Caki2 (cell line): ENCODE results near the gene CYP4F12. TPM values are rescaled to one million over a fixed set of nuclear protein-coding genes. Genes with fewer than 3 reads are reported as not detected.

ENCODE experiments used
- DNase-seq: peaks from one replicate; pipeline ENCODE4 v3.0.0-alpha.2; 2015; ENCODE audit warnings: low read depth
- in situ Hi-C: cut with HindIII; loops from 2 replicates; pipeline ENCODE4 v1.10.0; 2016; ENCODE audit warnings: low sequenced_read_pairs, low pct_unique_long_range_greater_than_20kb, mixed read lengths
- total RNA-seq: library from RNA; depleted of rRNA; stranded (reverse); fragments of >200 nt; shearing (Covaris generic); gene quantifications from 2 replicates; pipeline ENCODE4 v1.2.3, GENCODE V29; 2014; ENCODE audit warnings: low replicate concordance; rRNA removed

Gene CYP4F12
- 2.6 and 5.2 TPM in 2 replicates for total RNA-seq

DNA sequence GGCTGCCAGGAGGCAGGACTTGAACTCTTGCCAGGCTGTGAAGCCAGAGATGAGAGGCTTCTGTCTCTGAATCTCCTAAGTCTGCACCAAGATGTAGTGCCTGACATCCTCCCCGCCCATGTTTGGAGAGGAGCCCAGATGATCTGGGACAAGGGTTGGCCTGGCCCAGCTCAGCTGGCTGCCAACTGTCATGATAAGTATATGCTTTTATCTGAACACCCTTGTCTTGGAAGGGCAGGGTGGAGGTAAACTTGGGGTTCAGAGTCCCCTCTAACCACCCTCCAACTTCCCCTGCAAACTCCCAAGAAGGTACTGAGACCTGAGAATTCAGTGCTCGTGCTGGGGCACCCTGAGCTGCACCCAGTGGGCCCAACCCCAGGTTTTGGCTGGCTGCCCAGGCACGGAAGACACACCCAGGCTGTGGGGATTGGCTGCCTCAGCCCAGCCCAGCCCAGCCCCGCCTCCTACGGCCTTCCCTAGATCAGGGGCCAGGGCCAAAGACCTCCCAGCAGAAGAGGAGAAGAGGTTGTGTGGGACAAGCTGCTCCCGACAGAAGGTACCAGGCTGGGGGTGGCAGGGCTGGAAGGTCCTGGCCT, at the start of gene CYP4F12:
CYP4F12 (plus strand) TSS at position 508 of the 596 bp plus-strand sequence. CDS start 443 bp downstream, outside the sequence.
- peak; percentile 83 for DNase-seq
- in situ Hi-C loops: no loop called here

DNA sequence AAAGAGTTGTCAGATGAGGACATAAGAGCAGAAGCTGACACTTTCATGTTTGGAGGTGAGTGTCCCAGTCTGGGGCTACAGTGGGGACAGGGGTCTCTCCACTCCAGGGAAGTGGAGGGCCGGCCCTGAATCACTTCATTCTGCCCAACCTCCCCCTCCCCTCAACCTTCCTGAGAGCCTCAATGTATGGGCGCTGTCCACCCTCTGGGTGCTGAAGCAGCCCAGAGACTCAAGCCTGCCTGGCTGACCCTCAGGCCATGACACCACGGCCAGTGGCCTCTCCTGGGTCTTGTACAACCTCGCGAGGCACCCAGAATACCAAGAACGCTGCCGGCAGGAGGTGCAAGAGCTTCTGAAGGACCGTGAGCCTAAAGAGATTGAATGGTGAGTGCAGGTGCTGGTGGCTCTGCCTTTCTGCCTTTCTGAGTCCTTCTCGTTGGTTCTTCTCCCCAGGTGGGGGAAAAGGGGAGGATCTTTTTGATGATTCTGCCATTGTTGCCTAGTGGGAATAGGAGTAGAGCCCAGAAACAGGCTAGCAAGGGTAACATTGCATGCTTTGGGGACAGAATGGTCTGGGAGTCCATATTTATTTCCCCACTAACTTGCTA, 49.1 kb upstream of the CYP4F12 start:
- peak; percentile 53 for DNase-seq
- in situ Hi-C loops: no loop called here

DNA sequence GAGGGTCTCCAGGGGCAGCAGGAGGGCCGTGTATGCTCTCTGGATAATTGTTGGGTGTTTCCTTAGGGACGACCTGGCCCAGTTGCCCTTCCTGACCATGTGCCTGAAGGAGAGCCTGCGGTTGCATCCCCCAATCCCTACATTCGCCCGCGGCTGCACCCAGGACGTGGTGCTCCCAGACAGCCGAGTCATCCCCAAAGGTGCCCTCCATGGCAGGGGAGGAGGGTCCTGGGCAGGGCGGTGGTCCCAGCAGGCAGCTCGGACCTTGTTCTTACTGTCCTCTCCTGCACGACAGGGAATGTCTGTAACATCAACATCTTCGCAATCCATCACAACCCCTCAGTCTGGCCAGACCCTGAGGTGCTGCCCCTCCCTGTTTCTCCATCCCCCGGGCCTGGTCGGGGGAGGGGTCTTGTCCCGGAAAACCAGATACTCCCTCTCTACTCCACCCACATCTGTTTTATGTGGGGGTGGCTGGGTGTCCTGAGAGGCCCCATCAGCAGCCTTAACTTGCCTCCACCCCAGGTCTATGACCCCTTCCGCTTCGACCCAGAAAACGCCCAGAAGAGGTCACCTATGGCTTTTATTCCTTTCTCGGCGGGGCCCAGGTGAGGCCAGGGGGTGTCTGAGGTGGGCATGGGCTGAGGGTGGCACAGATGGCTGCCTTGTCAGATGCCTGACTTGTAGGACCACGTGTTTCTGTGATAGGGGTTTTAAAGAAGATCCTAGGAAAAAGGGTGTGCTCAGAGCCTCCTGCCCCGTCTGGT, 44.5 kb upstream of the CYP4F12 start:
- in situ Hi-C loops: no loop called here
- no peak for DNase-seq

DNA sequence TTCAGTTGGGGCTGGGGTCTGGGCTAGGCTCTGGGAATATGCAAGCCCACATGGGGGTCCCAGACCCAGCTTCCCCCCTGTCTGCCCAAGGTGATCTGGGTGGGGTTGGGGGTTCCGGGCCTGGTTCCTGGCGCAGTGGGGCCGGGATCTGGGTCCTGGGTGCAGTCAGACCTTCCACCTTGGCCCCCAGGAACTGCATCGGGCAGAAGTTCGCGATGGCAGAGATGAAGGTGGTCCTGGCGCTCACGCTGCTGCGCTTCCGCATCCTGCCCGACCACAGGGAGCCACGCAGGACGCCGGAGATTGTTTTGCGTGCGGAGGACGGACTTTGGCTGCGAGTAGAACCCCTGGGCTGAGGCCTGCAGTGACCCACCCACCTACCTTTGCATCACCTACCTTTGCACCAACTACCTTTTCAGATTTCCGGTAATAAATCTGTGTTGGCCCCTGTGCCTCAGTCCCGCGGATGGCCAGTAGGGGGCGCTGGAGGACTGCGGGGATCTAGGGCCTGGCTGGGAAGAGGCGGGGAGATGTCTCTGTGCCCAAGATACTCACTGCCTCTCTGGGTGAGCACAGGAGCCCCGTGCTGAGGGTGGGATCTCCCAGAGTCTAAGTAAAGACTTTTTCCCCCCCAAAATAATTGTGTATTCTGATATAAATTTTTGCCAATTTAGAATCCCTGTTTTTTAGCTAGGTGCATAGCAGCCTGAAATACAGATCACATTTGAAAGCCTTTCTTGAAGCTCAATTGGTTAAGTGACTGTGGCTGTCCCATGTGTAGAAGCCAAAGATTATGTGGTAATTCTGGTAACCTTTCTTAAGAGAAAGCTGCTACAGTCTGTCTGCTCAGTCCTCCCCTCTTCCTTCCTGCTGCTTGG, 43.6 kb upstream of the CYP4F12 start:
- in situ Hi-C loops: no loop called here

GRCh38 chr19:15631817-15632216, 41.1 kb upstream of the CYP4F12 start:
- in situ Hi-C loops: no loop called here
- no peak for DNase-seq

More for the DNA sequence above, 43.6 kb upstream of the CYP4F12 start:
- peak; percentile 60 for DNase-seq

- no peak for DNase-seq
- in situ Hi-C loops: no loop called here
Measured at GRCh38 chr19:15633082-15633835, 39.6 kb upstream of the CYP4F12 start.

DNA sequence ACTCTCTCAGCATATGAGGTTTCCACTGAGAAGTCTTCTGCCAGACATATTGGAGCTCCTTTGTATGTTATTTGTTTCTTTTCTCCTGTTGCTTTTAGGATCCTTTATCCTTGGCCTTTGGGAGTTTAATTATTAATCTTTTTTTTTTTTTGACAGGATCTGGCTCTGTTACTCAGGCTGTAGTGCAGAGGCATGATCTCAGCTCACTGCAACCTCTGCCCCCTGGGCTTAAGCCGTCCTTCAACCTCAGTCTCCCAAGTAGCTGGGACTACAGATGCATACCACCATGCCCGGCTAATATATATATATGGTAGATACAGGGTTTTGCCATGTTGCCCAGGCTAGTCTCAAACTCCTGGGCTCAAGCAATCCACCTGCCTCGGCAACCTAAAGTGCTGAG, 38.8 kb upstream of the CYP4F12 start:
- no peak for DNase-seq
- in situ Hi-C loops: no loop called here

DNA sequence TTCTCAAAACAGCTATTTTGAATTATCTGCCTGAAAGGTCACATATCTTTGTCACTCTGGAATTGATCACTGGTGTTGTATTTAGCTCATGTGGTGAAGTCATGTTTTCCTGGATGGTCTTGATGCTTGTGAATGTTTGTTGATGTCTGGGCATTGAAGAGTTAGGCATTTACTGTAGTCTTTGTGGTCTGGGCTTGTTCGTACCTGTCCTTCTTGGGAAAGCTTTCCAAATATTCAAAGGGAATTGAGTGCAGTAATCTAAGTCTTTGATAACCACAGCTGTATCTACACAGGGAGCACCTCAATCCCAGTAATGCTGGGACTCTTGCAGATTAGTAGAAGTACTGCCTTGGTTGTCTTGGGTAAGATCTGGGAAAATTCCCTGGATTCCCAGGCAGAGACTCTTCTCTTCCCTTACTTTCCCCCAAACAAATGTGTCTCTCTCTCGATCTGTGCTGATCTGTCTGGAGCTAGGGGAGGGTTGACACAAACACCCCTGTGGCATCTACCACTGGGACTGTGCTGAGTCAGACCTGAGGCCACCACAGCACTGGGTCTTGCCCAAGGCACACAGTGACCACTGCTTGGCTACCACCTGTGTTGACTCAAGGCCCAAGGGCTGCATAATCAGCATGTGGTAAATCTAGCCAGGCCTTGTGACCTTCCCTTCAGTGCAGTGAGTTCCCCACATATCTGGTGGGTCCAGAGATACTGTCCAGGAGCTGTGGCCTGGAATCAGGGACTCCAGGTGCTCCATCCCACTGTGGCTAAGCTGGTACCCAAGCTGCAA, 37.7 kb upstream of the CYP4F12 start:
- in situ Hi-C loops: no loop called here
- DNase-seq: no peak

DNA sequence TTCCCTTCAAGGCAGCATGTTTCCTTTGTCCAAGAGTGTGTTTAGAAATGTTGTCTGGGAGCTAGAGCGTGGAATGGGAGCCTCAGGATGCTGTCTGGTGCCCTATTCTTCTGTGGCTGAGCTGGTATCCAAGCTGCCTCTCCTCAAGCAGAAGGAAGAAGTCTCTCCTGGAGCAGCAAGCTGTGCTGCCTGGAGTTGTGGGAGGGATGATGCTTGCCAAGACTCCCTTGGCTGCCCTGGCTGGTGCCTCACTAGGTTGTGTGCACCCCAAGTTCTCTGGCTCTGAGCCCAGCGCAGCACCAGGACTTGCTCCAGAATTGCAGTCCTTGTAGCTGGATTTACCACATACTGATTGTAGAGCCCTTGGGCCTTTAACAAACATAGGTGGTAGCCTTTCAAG, 36.9 kb upstream of the CYP4F12 start:
- no peak for DNase-seq
- in situ Hi-C loops: no loop called here

DNA sequence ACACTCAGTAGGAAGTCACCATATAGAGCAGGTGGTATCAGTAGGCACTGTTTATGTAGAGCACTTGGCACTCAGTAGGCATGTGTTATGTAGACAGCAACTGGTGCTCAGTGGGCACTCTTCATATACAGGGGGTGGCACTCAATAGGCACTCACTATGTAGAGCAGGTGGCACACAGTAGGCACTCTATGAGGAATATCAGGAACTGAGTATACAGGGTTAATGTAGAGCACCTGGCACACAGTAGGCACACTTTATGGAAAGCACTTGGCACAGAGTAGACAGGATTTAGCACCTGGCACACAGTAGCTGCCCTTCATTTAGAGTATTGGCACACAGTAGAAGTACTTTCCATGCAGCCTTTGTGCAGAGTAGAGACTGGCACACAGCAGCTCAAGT, 33.3 kb upstream of the CYP4F12 start:
- in situ Hi-C loops: no loop called here
- no peak for DNase-seq

DNA sequence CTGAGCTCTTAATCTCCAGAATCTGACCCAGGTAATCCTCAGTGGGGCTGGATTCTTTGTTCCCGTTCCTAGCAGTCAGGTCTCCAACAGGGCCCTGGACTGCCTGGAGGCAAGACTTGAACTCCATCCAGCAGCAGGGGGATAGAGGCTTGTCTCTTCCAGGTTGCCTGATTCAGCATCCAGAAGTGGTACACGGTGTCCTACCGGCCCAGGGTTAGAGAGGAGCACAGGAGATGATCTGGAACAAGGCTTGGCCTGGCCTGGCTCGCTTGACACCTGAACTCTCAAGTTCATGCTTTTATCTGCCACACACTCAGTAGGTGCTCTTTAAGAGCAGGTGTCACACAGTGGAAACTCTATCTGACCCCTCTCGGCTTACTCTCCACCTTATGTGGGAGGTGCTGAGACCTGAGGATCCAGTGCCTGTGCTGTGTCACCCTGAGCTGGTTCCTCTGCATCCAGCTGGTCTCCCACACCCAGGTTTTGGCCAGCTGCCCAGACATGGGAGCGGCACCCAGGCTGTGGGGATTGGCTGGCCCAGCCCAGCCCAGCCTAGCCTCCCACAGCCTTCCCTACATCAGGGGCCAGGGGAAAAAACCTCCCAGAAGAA, 32.5 kb upstream of the CYP4F12 start, which contains the start of gene CYP4F3:
CYP4F3 (plus strand) TSS at position 604 of the 610 bp plus-strand sequence. CDS start 519 bp downstream, outside the sequence.
- in situ Hi-C loops: no loop called here
- DNase-seq: peak; percentile 98

- in situ Hi-C loops: no loop called here
Measured at GRCh38 chr19:15640904-15641597, 31.8 kb upstream of the CYP4F12 start.

GRCh38 chr19:15641901-15642491, 30.9 kb upstream of the CYP4F12 start:
- peak; percentile 38 for DNase-seq
- in situ Hi-C loops: no loop called here

More at GRCh38 chr19:15640904-15641597, 31.8 kb upstream of the CYP4F12 start:
- no peak for DNase-seq

DNA sequence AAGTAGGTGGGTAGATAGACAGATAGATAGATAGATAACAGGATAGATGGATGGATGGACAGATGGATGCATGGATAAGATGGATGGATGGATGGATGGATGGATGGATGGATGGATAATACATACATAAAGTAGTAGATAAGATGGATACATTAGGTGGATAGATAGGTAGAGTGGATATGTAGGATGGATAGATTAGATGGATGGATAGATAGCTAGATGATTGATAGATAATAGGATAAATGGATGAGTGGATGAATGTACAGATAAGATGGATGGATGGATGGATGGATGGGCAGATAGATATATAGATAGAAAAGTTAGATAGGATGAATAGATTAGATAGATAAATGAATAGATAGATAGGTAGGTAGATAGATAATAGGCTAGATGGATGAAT, 30.1 kb upstream of the CYP4F12 start:
- no peak for DNase-seq
- in situ Hi-C loops: no loop called here

- in situ Hi-C loops: no loop called here
- DNase-seq: no peak
Measured at GRCh38 chr19:15643387-15643786, 29.5 kb upstream of the CYP4F12 start.
